GM18505 (cell line): ENCODE results near the gene PITX1.

Experiments
- ATAC-seq: cut with Tn5 transposase; IDR thresholded peaks from one replicate; pipeline ENCODE4 v1.9.1; 2021; ENCODE audit not compliant: unreplicated experiment
- POLR2A ChIP-seq: IDR thresholded peaks from 4 replicates; pipeline ENCODE4 v1.6.1; 2011; ENCODE audit warnings: borderline replicate concordance; ENCODE audit not compliant: insufficient read depth, insufficient read length; ENCODE audit errors: extremely low read depth

The PITX1 gene

DNA sequence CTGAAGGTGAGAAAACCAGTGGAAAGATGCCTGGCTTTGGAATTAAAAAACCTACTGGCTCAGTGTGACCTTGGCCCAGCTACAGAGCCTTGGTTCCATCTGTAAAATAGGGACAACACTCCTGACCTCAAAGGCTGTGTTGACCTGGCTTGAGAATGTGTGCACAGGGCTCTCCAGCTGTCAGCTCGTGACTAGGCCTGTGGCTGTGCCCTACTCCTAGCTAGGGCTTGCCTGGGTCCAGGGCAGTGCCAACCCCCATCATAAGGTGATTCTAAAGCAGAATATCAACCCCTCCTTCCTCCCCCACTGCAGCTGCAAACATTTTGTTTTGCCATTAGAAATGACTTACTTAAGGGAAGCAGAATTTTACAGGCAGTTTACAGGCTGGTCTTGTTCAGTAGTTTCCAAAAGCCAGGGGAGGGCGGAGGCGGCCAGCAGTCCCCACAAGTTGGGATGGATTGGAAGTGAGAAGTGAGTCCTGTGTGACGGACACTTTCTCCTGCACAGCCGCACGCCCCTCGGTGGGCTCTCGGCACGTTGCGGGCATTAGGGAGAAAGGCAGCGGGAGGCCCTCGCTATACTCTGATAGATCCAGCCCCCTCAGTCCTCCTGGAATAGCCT lies 7.3 kb downstream of the PITX1 start:
- no peak for TF ChIP-seq POLR2A
- no peak for ATAC-seq

DNA sequence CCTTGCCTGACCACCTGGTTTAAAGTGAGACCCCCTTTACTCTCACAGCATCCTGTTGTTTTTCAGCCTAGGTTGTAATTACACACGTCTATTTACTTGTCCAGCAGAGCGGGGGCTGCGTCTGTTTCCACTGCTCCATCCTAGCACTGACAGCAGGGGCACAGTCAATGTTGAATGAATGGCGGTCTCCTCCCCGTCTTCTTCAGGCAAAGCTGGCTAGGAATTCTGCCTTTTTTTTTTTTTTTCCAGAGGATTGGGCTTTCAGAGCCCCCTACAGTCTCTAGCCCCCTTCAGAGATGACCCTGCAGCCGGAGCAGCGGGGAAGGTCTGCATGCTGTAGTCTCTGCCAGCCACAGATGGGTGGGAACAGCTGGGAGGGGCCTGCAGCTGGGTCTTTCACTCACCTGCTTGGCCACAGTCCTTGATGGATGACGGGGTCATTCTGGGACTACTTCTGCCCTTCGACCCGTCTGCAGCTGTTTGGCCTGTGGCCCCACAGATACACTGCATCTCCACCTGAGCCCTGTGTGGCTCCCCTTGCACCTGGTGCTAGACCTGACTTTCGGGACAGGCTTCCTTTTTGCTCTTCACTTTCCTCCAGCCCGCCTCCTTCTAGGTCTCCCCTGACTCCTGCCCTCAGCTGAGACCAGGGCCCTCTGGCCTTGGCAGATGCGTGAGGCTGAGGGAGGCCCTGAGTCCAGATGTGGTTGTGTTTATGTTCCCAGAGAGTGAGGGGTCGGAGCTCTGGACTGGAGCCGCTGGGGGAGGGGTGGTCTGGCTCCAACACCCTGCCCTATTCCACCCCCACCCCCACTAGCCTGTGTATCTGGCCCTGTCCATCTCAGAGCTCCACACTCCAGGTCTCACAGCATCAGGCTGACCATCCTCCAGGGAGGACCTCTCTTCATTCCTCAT lies 8.0 kb downstream of the PITX1 start:
- ATAC-seq: no peak
- TF ChIP-seq POLR2A: no peak

DNA sequence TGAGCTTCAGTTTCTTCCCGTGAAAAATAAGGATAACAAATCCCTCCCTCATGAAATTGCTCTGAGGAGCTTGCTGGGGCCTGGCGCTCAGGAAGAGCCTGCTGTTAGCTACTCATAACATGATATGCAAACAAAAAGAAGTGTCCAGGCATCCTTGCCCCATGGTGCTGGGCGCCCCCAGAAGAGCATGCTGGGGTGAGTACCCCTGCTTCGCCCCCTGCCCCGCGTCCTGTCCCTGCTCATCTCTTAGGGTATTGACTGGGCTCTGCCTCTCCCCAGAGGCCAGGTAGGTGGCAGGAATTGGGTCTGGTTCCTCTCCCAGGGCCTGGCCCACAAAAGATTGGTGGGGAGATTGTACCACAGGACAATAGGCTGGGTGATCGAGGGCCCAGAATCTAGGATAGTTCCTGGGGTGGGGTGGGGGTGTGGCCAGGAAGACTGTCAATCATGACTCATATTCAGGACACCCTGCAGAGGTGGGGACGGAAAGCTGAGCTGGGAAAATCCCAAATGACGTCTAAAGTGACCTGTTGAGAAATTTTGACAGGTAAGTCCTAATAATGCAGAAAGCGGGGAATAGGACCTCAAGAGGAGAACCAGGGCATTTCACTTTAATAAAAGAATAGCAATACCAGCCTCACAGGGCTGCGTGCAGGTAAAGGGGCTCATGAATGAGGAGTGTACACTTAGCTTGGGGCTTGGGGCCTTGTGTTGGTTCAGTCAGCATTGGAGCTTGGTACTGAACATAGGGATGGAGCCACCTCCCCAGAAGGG lies 8.9 kb downstream of the PITX1 start:
- ATAC-seq: no peak
- no peak for TF ChIP-seq POLR2A

- ATAC-seq: no peak
- TF ChIP-seq POLR2A: no peak
These were observed 13.7 kb downstream of the PITX1 start for GRCh38 chr5:135020111-135020895.

DNA sequence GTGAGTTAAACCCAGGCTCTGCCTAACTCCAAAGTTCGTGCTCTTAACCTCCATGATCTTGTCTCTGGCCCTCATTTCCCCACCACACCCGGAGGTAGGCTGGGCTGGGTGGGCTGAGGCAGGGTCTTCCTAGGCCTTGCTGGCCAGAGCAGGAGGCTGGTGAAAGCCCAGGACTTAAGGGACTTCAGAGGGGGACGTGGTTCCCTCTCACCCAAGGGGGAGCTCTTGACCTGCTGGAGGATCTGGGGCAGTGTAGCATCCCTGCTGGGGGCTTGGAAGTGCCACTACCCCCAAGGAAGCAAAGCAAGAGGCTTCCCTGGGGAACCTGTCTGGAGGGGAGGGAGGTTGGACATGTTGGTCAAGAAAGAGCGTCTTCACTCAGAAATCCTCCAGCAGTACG lies 14.7 kb downstream of the PITX1 start:
- no peak for TF ChIP-seq POLR2A
- no peak for ATAC-seq

DNA sequence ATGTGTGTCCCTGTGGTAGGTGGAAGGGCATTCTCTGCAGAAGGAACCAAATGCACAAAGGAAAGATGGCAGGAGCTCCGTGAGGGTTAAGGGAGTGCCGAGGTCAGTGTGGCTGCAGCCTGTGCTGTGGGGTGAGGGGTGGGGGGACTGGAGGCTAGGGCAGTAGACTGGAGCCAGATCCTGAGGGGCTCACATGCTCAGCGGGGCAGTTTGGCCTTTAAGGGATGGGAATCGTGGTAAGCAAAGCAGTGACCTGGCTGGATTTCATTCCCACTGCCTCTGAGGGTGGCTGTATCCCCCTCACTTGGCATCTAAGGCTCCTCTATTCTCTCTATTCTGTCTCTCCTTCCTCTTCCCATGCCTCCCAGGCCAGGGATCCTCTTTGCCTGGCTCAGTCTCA lies 15.6 kb downstream of the PITX1 start:
- no peak for ATAC-seq
- TF ChIP-seq POLR2A: no peak

GRCh38 chr5:135016861-135017290 lies 17.2 kb downstream of the PITX1 start:
- no peak for TF ChIP-seq POLR2A
- ATAC-seq: no peak

DNA sequence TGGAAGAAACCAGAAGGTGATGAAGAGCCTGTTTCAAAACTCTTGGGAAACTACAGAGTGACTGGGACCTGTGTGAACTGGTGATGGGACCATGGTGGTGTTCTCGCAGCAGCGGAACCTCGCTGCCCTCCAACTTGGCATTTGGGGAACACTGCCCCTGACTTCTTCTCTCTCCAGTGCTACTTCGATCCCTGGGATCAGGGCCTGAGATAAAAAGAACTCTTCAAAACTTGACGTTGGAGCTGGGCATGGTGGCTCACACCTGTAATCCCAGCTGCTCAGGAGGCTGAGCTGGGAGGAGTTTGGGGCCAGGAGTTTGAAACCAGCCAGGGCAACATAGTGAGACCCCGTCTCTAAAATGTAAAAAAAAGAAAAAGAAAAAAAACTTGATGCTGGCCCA lies 18.1 kb downstream of the PITX1 start:
- TF ChIP-seq POLR2A: no peak
- ATAC-seq: no peak

GRCh38 chr5:135013947-135014570 lies 20.0 kb downstream of the PITX1 start:
- ATAC-seq: no peak
- no peak for TF ChIP-seq POLR2A

- no peak for TF ChIP-seq POLR2A
- ATAC-seq: no peak
These were observed 20.6 kb downstream of the PITX1 start for GRCh38 chr5:135013445-135013844.

- TF ChIP-seq POLR2A: no peak
- no peak for ATAC-seq
These were observed 21.1 kb downstream of the PITX1 start for GRCh38 chr5:135012951-135013391.

DNA sequence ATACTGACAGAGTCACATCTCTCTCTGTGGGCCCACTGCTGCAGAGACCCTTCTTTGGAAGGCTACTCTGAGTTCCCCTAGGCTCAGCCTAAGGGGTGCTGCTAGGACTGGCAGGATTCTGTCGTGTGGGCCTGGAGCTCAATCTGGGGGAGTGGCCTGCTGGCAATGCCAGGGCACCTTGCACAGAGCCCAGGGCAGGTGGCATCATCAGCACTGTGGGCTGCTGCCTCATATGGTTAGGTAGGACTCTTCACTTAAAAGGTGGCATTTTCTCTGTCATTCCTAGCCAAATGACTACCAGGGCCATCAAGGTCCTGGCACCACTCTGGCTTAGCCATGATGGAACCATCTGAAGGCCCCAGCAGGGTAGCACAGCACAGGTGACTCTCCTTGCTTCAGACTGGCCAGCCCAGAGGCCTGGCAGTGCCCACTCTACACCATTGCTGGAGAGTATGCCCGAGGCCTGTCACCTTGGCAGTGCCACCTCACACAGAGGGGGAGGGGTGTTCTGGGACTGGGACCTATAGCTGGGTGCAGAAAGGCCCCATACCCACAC lies 21.9 kb downstream of the PITX1 start:
- ATAC-seq: no peak

More for the DNA sequence above, 21.9 kb downstream of the PITX1 start:
- TF ChIP-seq POLR2A: no peak
